ENCODE results near the gene DNMT3L.

DNA sequence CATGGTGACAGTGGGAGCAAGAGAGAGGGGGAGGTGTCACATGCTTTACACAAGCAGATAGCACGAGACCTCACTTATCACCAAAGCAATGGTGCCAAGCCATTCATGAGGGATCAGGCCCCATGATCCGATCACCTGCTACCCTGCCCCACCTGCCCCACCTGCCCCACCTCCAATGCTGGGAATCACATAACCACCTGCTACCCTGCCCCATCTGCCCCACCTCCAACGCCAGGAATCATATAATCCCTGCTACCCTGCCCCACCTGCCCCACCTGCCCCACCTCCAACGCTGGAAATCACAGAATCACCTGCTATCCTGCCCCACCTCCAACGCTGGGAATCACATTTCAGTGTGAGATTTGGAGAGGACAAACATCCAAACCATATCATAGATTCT lies 13.3 kb upstream of the DNMT3L start:
- TF ChIP-seq POLR2A (IDR thresholded peaks at IDR 0.05), result no peak
- no peak for TF ChIP-seq POLR2AphosphoS5 (IDR thresholded peaks at IDR 0.05)
- TF ChIP-seq, protein P1, sequence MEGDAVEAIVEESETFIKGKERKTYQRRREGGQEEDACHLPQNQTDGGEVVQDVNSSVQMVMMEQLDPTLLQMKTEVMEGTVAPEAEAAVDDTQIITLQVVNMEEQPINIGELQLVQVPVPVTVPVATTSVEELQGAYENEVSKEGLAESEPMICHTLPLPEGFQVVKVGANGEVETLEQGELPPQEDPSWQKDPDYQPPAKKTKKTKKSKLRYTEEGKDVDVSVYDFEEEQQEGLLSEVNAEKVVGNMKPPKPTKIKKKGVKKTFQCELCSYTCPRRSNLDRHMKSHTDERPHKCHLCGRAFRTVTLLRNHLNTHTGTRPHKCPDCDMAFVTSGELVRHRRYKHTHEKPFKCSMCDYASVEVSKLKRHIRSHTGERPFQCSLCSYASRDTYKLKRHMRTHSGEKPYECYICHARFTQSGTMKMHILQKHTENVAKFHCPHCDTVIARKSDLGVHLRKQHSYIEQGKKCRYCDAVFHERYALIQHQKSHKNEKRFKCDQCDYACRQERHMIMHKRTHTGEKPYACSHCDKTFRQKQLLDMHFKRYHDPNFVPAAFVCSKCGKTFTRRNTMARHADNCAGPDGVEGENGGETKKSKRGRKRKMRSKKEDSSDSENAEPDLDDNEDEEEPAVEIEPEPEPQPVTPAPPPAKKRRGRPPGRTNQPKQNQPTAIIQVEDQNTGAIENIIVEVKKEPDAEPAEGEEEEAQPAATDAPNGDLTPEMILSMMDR (IDR thresholded peaks at IDR 0.05), result no peak
- TF ChIP-seq EP300 (IDR thresholded peaks at IDR 0.05), result no peak
